GM21367 (cell line): ENCODE measurements around the gene RFT1.

ENCODE experiments used
- ATAC-seq: cut with Tn5 transposase; IDR thresholded peaks from one replicate; pipeline ENCODE4 v1.9.1; 2021; ENCODE audit not compliant: unreplicated experiment

RFT1 gene

GRCh38 chr3:53129344-53129743, 891 bp downstream of the RFT1 start:
- no peak for ATAC-seq

GRCh38 chr3:53126601-53127000, 3.6 kb downstream of the RFT1 start:
- no peak for ATAC-seq

GRCh38 chr3:53123953-53124352, 6.3 kb downstream of the RFT1 start:
- ATAC-seq: no peak

GRCh38 chr3:53123510-53123909, 6.7 kb downstream of the RFT1 start:
- ATAC-seq: no peak

GRCh38 chr3:53122933-53123305, 7.3 kb downstream of the RFT1 start:
- no peak for ATAC-seq

- no peak for ATAC-seq
Observed at GRCh38 chr3:53122255-53122932, 7.8 kb downstream of the RFT1 start.

- no peak for ATAC-seq
Observed at GRCh38 chr3:53120336-53120735, 9.9 kb downstream of the RFT1 start.

- ATAC-seq: no peak
Observed at GRCh38 chr3:53116956-53117355, 13.3 kb downstream of the RFT1 start.

GRCh38 chr3:53114412-53115074, 15.7 kb downstream of the RFT1 start:
- no peak for ATAC-seq

- ATAC-seq: no peak
Observed at GRCh38 chr3:53114011-53114400, 16.2 kb downstream of the RFT1 start.

- ATAC-seq: no peak
Observed at GRCh38 chr3:53113293-53114010, 16.8 kb downstream of the RFT1 start.

- ATAC-seq: no peak
Observed at GRCh38 chr3:53111822-53112221, 18.4 kb downstream of the RFT1 start.

- no peak for ATAC-seq
Observed at GRCh38 chr3:53109891-53110771, 20.1 kb downstream of the RFT1 start.

GRCh38 chr3:53109190-53109589, 21.0 kb downstream of the RFT1 start:
- no peak for ATAC-seq

- no peak for ATAC-seq
Observed at GRCh38 chr3:53104762-53105161, 25.5 kb downstream of the RFT1 start.

GRCh38 chr3:53103397-53104296, 26.6 kb downstream of the RFT1 start:
- ATAC-seq: no peak

- peak; percentile 59 for ATAC-seq
Observed at GRCh38 chr3:53102601-53103147, 27.6 kb downstream of the RFT1 start.

GRCh38 chr3:53101956-53102355, 28.3 kb downstream of the RFT1 start:
- no peak for ATAC-seq

- ATAC-seq: no peak
Observed at GRCh38 chr3:53100818-53101466, 29.3 kb downstream of the RFT1 start.
